Kidney (tissue), 22 donors: ENCODE data around the gene GATC. TPM values are rescaled to one million over a fixed set of nuclear protein-coding genes. Genes with fewer than 3 reads are reported as not detected.
A peak's percentile ranks its signal among the peaks of the same experiment; 100 is the strongest.

Experiments
- DNase-seq, 5 donors: peaks; one replicate each; pipeline ENCODE4 v3.0.0-alpha.2; 2013 to 2020
- FAIRE-seq: peaks from 2 replicates; lab custom pipeline; 2012; peaks lifted over from hg19 to GRCh38; lab: Jason Lieb, UNC
- H3K27ac ChIP-seq, 2 donors: one replicate each; pipeline ENCODE4 v1.7.0; 2013; ENCODE audit warnings: low read depth in 2 of 2, low read length in 2 of 2, inconsistent platforms in 1 of 2
- H3K27me3 ChIP-seq: one replicate; pipeline ENCODE4 v1.7.1; 2013; ENCODE audit warnings: low read length, inconsistent platforms; ENCODE audit not compliant: control insufficient read depth, insufficient read depth
- H3K36me3 ChIP-seq, 3 donors: one replicate each; pipeline versions ENCODE4 v1.7.0 to v1.7.1; 2013; ENCODE audit warnings: low read length in 3 of 3, control low read depth in 1 of 3, inconsistent platforms in 1 of 3; ENCODE audit not compliant: insufficient read depth in 3 of 3, control insufficient read depth in 2 of 3
- H3K4me1 ChIP-seq, 3 donors: one replicate each; pipeline versions ENCODE4 v1.7.0 to v1.7.1; 2013; ENCODE audit warnings: low read length in 3 of 3, inconsistent platforms in 1 of 3, low read depth in 1 of 3; ENCODE audit not compliant: control insufficient read depth in 2 of 3, insufficient read depth in 2 of 3
- H3K4me3 ChIP-seq, 3 donors: one replicate each; pipeline versions ENCODE4 v1.7.0 to v1.8.1; 2013; ENCODE audit warnings: low read length in 3 of 3, control low read depth in 1 of 3, inconsistent platforms in 1 of 3
- H3K9ac ChIP-seq, 3 donors: one replicate each; pipeline versions ENCODE4 v1.7.0 to v1.7.1; 2013; ENCODE audit warnings: low read length in 3 of 3, control low read depth in 1 of 3, inconsistent platforms in 1 of 3
- H3K9me3 ChIP-seq, 3 donors: one replicate each; pipeline versions ENCODE4 v1.7.0 to v1.7.1; 2013; ENCODE audit warnings: low read length in 3 of 3, control low read depth in 1 of 3, inconsistent platforms in 1 of 3; ENCODE audit not compliant: control insufficient read depth in 2 of 3, insufficient read depth in 1 of 3
- intact Hi-C: fragments of 100-400 bp; cut with DNase I; formaldehyde crosslinking; loops from one replicate; pipeline ENCODE4 v1.11.1; 2022
- long read RNA-seq, 10 donors: library from polyadenylated mRNA in 1 of 10; unstranded in 1 of 10; transcript quantifications; one replicate each; pipeline ENCODE4 v2.0.0 and lab custom pipeline, GENCODE V29; 2021 to 2026
- polyA plus RNA-seq: library from polyadenylated mRNA; stranded (reverse); fragments of 350-450 nt; fragmentation: Illumina TruSeq; extraction: RNeasy Lipid Tissue Mini Kit (QIAGEN cat#74804); gene quantifications from one replicate; pipeline ENCODE4 v1.2.3, GENCODE V29; 2014; ENCODE audit warnings: low read depth, low replicate concordance; ENCODE audit not compliant: insufficient read depth
- total RNA-seq: library from RNA; stranded (reverse); fragmentation: NEBNext Ultra II Directional; extraction: Animal tissue kit (Norgen Biotek cat#: 25700); gene quantifications from one replicate; pipeline ENCODE4 v1.2.1, GENCODE V29; 2021
- TF ChIP-seq, protein P1 (sequence below): IDR thresholded peaks from 3 replicates; pipeline ENCODE4 v1.5.1; 2012; ENCODE audit warnings: mild to moderate bottlenecking, moderate library complexity, borderline replicate concordance; ENCODE audit not compliant: insufficient read depth; ENCODE audit errors: extremely low read depth
- donor health status: control.
- donor health status: control.
- donor health status: control.
- donor health status: control.
- donor health status: control.
- donor health status: DM: yes; HTN: yes; CAD: no.
- donor health status: Normal renal cell carcinoma (clear cell type).

The GATC gene, protein sequence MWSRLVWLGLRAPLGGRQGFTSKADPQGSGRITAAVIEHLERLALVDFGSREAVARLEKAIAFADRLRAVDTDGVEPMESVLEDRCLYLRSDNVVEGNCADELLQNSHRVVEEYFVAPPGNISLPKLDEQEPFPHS
- total RNA-seq (39.4 TPM), polyA plus RNA-seq (13.7 TPM)
- long read RNA-seq, donor 1, full-length matches to known transcripts, result 9 of 9 reads
- long read RNA-seq, donor 1, partial matches to known transcripts, result 0 of 9 reads
- long read RNA-seq, donor 1, other reads (novel, unspliced or antisense), result 0 of 9 reads
- long read RNA-seq, donor 2, full-length matches to known transcripts, result 5 of 5 reads
- long read RNA-seq, donor 2, partial matches to known transcripts, result 0 of 5 reads
- long read RNA-seq, donor 2, other reads (novel, unspliced or antisense), result 0 of 5 reads
- long read RNA-seq, donor 3, full-length matches to known transcripts, result 15 of 527 reads
- long read RNA-seq, donor 3, partial matches to known transcripts, result 71 of 527 reads
- long read RNA-seq, donor 3, other reads (novel, unspliced or antisense), result 441 of 527 reads
- long read RNA-seq, donor 4, full-length matches to known transcripts, result 5 of 5 reads
- long read RNA-seq, donor 4, partial matches to known transcripts, result 0 of 5 reads
- long read RNA-seq, donor 4, other reads (novel, unspliced or antisense), result 0 of 5 reads
- long read RNA-seq, donor 5, partial matches to known transcripts, result 10 of 24 reads
- long read RNA-seq, donor 5, other reads (novel, unspliced or antisense), result 14 of 24 reads
- long read RNA-seq, donor 6, full-length matches to known transcripts, result 4 of 195 reads
- long read RNA-seq, donor 6, partial matches to known transcripts, result 88 of 195 reads
- long read RNA-seq, donor 6, other reads (novel, unspliced or antisense), result 103 of 195 reads
- long read RNA-seq, donor 7, full-length matches to known transcripts, result 1 of 6 reads
- long read RNA-seq, donor 7, partial matches to known transcripts, result 1 of 6 reads
- long read RNA-seq, donor 7, other reads (novel, unspliced or antisense), result 4 of 6 reads
- long read RNA-seq, donor 8, full-length matches to known transcripts, result 7 of 410 reads
- long read RNA-seq, donor 8, partial matches to known transcripts, result 158 of 410 reads
- long read RNA-seq, donor 8, other reads (novel, unspliced or antisense), result 245 of 410 reads
- long read RNA-seq, donor 9, full-length matches to known transcripts, result 5 of 188 reads
- long read RNA-seq, donor 9, partial matches to known transcripts, result 27 of 188 reads
- long read RNA-seq, donor 9, other reads (novel, unspliced or antisense), result 156 of 188 reads
- long read RNA-seq, donor 10, full-length matches to known transcripts, result 13 of 895 reads
- long read RNA-seq, donor 10, partial matches to known transcripts, result 597 of 895 reads
- long read RNA-seq, donor 10, other reads (novel, unspliced or antisense), result 285 of 895 reads

DNA sequence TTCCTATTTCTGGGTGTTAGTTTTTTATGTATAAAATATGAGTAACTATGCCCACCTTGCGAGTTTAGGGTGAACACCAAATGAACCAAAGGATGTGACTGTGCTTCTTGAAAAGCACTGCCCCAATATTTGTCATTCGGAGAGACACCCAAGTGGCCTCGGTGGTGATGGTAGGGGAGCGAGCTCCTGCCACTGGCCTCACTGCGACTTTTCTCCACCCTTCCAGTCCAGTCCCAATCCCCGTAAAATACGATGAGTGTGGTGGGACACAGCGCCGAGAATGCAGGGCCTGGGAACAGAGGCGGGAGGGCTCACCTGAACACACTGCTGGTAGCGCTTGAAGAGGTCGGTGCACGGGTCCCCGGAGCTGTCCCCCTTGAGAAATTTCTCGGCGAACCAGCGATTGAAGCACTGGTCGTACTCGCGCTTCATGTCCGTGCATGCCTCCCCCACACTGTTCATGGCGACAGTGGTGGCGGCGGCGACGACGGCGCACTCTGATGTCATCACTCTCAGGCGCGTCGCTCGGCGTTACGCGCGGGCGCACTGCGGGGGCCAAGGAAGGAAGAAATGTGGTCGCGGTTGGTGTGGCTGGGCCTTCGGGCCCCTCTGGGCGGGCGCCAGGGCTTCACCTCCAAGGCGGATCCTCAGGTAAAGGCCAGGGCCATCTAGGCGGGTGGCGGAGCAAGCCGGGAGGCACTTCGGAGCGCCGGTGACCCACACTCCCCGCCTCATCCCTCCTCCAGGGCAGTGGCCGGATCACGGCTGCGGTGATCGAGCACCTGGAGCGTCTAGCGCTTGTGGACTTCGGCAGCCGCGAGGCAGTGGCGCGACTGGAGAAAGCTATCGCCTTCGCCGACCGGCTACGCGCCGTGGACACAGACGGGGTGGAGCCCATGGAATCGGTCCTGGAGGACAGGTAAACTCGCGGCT, at the start of gene GATC, which contains the start of gene TRIAP1:
Gene GATC (plus strand): TSS at position 534 of the 933 bp plus-strand sequence. CDS start 37 bp downstream, at position 571.
Gene TRIAP1 (minus strand): TSS at position 474 of the 933 bp plus-strand sequence. CDS start 12 bp downstream, at position 462.
- peaks cover 3 to 8% (median 7%) of the 10 kb centered on the region in 3 donors for H3K4me1 ChIP-seq
- TF ChIP-seq, protein P1, sequence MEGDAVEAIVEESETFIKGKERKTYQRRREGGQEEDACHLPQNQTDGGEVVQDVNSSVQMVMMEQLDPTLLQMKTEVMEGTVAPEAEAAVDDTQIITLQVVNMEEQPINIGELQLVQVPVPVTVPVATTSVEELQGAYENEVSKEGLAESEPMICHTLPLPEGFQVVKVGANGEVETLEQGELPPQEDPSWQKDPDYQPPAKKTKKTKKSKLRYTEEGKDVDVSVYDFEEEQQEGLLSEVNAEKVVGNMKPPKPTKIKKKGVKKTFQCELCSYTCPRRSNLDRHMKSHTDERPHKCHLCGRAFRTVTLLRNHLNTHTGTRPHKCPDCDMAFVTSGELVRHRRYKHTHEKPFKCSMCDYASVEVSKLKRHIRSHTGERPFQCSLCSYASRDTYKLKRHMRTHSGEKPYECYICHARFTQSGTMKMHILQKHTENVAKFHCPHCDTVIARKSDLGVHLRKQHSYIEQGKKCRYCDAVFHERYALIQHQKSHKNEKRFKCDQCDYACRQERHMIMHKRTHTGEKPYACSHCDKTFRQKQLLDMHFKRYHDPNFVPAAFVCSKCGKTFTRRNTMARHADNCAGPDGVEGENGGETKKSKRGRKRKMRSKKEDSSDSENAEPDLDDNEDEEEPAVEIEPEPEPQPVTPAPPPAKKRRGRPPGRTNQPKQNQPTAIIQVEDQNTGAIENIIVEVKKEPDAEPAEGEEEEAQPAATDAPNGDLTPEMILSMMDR, result no peak
- peak within 1 kb of the TSS; percentile 61 to 95 (median 82) for H3K9ac ChIP-seq
- intact Hi-C loops, result no loop called here
- FAIRE-seq (no peak), DNase-seq (peak; percentile 93 to 95 (median 94))
- no peaks in the 10 kb centered on the region for H3K9me3 ChIP-seq
- peaks cover 4 to 15% (median 9%) of the 10 kb centered on the region in 3 donors for H3K36me3 ChIP-seq
- H3K27ac ChIP-seq, result peak within 1 kb of the TSS; percentile 74 to 87
- H3K4me3 ChIP-seq, result peak within 1 kb of the TSS; percentile 85 to 97 (median 96)
- no peaks in the 10 kb centered on the region for H3K27me3 ChIP-seq

DNA sequence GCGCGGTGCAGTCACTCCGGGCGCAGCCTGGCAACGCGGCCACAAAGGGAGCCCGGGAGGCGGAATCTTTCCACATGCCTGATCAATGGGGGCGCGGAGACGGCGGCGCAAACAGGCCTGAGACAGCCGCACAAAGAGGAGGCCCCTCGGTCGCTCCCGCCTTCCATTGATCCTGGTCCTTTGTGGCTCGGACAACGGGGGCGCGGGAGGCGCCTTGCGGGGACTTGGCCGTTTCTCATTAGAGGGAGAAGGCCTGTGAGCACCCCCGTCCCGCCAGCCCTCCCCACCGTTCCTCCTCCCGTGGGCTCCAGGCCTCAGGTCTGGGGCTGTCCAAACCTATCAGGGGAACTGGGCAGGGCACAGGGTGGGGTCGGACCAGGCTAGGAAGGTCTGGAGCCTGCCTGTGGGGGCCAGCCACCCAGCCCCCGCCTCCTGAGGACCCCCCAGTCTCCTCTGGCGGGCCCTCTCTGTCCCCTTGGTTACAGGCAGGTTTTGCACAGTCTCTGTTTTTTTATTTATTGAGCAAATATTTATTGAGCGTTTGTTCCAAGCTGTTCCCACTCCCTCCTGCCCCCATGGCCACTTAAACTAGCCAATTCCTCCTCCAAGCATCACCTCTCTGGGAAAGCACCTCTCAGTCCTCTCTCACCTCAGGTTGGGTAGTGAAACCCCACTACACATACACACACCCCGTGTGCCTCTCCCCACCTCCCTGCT, 48.3 kb upstream of the GATC start:
- FAIRE-seq, result no peak
- Histone ChIP-seq H3K36me3 (no peaks in the 10 kb centered on the region), H3K4me1 (no peaks in the 10 kb centered on the region), H3K4me3 (no peak overlapping the region), H3K9ac (no peak overlapping the region), H3K27me3 (no peaks in the 10 kb centered on the region), H3K9me3 (no peaks in the 10 kb centered on the region), H3K27ac (no peak overlapping the region)
- TF ChIP-seq, protein P1, result no peak
- intact Hi-C loops, result no loop called here
- peak in 4 of 5 donors; percentile 72 to 80 (median 74) for DNase-seq
